ENCODE results near the gene MRPS18A.

DNA sequence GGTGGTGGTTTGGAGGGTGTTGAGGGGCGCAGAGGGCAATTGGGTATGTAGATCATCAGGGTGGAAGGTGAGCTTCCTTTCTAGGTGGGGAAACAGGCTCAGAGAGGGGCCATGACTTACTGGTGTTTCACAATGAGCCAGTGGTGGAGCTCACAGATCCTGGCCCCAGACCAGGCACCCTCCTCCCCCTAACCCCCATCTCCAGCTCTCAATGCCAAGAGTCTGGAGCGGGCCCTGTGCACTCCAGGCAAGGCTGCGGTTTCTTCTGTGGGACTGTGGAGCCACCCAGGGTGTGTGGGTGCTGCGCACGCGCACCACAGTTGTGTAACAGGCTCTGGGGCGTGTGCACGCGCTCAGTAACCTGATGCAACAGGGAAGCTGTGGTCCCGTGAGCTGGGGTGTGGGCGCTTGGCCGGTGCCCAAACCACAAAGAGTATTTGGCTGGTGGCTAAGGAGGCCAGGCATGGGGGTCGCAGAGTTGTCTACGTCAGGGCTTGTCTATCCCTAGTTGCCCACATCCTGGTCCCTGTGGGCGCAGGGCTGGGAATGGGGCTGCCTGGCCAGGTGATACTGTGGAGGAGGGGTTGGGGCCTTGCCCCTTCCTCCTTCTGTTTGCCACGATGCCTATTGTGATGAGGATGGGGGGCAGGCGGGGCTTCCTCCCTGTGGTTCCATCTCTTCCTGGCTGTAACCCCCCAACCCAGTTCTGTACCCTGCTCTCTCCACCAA is 37.5 kb upstream of the MRPS18A start:
- TF ChIP-seq, protein P1, sequence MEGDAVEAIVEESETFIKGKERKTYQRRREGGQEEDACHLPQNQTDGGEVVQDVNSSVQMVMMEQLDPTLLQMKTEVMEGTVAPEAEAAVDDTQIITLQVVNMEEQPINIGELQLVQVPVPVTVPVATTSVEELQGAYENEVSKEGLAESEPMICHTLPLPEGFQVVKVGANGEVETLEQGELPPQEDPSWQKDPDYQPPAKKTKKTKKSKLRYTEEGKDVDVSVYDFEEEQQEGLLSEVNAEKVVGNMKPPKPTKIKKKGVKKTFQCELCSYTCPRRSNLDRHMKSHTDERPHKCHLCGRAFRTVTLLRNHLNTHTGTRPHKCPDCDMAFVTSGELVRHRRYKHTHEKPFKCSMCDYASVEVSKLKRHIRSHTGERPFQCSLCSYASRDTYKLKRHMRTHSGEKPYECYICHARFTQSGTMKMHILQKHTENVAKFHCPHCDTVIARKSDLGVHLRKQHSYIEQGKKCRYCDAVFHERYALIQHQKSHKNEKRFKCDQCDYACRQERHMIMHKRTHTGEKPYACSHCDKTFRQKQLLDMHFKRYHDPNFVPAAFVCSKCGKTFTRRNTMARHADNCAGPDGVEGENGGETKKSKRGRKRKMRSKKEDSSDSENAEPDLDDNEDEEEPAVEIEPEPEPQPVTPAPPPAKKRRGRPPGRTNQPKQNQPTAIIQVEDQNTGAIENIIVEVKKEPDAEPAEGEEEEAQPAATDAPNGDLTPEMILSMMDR (IDR thresholded peaks at IDR 0.05): no peak
- TF ChIP-seq POLR2A (IDR thresholded peaks at IDR 0.05): no peak

Data from testis (tissue), 2 donors.